Measurements from ENCODE around the gene INO80.

INO80 gene

GRCh38 chr15:40986820-40987219 is 129.3 kb downstream of the INO80 start:
- no peak for TF ChIP-seq SIN3A (IDR thresholded peaks at IDR 0.05; ENCODE audit: borderline replicate concordance, insufficient read depth, low read length)
- TF ChIP-seq FOXP2 (optimal IDR thresholded peaks at IDR 0.05; ENCODE audit: borderline replicate concordance, extremely low read depth, extremely low read length, insufficient read depth) = no peak
- TF ChIP-seq REST (IDR thresholded peaks at IDR 0.05; ENCODE audit: insufficient read depth in 1 of 2, low read depth in 2 of 2, low read length in 2 of 2) = no peak
- TF ChIP-seq POLR2AphosphoS5 (IDR thresholded peaks at IDR 0.05; ENCODE audit: low read depth, low read length) = no peak; the same call in 1 of the 2 replicates
- TF ChIP-seq TAF1 (IDR thresholded peaks at IDR 0.05; ENCODE audit: borderline replicate concordance, insufficient read depth, low read length) = no peak

GRCh38 chr15:40985541-40986330 is 130.3 kb downstream of the INO80 start:
- TF ChIP-seq POLR2AphosphoS5 (IDR thresholded peaks at IDR 0.05; ENCODE audit: low read depth, low read length) (no peak), FOXP2 (optimal IDR thresholded peaks at IDR 0.05; ENCODE audit: borderline replicate concordance, extremely low read depth, extremely low read length, insufficient read depth) (no peak), TAF1 (IDR thresholded peaks at IDR 0.05; ENCODE audit: borderline replicate concordance, insufficient read depth, low read length) (no peak), REST (IDR thresholded peaks at IDR 0.05; ENCODE audit: insufficient read depth in 1 of 2, low read depth in 2 of 2, low read length in 2 of 2) (no peak), SIN3A (IDR thresholded peaks at IDR 0.05; ENCODE audit: borderline replicate concordance, insufficient read depth, low read length) (no peak)

- TF ChIP-seq SIN3A (IDR thresholded peaks at IDR 0.05; ENCODE audit: borderline replicate concordance, insufficient read depth, low read length) (no peak), POLR2AphosphoS5 (IDR thresholded peaks at IDR 0.05; ENCODE audit: low read depth, low read length) (no peak), REST (IDR thresholded peaks at IDR 0.05; ENCODE audit: insufficient read depth in 1 of 2, low read depth in 2 of 2, low read length in 2 of 2) (no peak), TAF1 (IDR thresholded peaks at IDR 0.05; ENCODE audit: borderline replicate concordance, insufficient read depth, low read length) (no peak), FOXP2 (optimal IDR thresholded peaks at IDR 0.05; ENCODE audit: borderline replicate concordance, extremely low read depth, extremely low read length, insufficient read depth) (no peak)
Measured at GRCh38 chr15:40984964-40985363, 131.1 kb downstream of the INO80 start.

GRCh38 chr15:40984406-40984805 is 131.7 kb downstream of the INO80 start:
- TF ChIP-seq SIN3A (IDR thresholded peaks at IDR 0.05; ENCODE audit: borderline replicate concordance, insufficient read depth, low read length) = no peak
- no peak for TF ChIP-seq REST (IDR thresholded peaks at IDR 0.05; ENCODE audit: insufficient read depth in 1 of 2, low read depth in 2 of 2, low read length in 2 of 2)
- TF ChIP-seq FOXP2 (optimal IDR thresholded peaks at IDR 0.05; ENCODE audit: borderline replicate concordance, extremely low read depth, extremely low read length, insufficient read depth) = no peak
- no peak for TF ChIP-seq TAF1 (IDR thresholded peaks at IDR 0.05; ENCODE audit: borderline replicate concordance, insufficient read depth, low read length)
- no peak for TF ChIP-seq POLR2AphosphoS5 (IDR thresholded peaks at IDR 0.05; ENCODE audit: low read depth, low read length)

Data from PFSK-1 (cell line).